Measurements from ENCODE around the gene BTBD7.
"Not testable (repeated sequence)": the region's sequence is repeated elsewhere in the genome, so short reads cannot be mapped to it uniquely, and the experiment has no call there.

Gene BTBD7

GRCh38 chr14:93369713-93370266, 37.0 kb upstream of the BTBD7 start:
- no peak overlapping the region for H4K91ac ChIP-seq (ENCODE audit: low read depth, low read length, poor library complexity)
- no peak overlapping the region for H2BK120ac ChIP-seq (ENCODE audit: low read depth, low read length)
- H3K9ac ChIP-seq (ENCODE audit: low read depth, low read length, poor library complexity) = no peak overlapping the region
- no peaks in the 10 kb centered on the region for H3K27me3 ChIP-seq (ENCODE audit: control insufficient read depth in 3 of 3, insufficient read depth in 3 of 3, low read depth in 1 of 3, low read length in 3 of 3)
- no peak overlapping the region for H2BK12ac ChIP-seq (ENCODE audit: low read length)
- H3K23ac ChIP-seq (ENCODE audit: low read depth, low read length, poor library complexity) = no peak overlapping the region
- H3K36me3 ChIP-seq (replicated peaks in 1 of 2; ENCODE audit: control insufficient read depth in 2 of 2, insufficient read depth in 2 of 2, low read length in 2 of 2) = no peaks in the 10 kb centered on the region
- WGBS, 2 donors (ENCODE audit: extremely low coverage in 2 of 2, insufficient read length in 2 of 2, insufficient replicate concordance in 1 of 2) = no CpG with 5 or more reads among the region's 4 CpGs
- H3K79me1 ChIP-seq (ENCODE audit: low read depth, low read length) = no peaks in the 10 kb centered on the region
- H3K27ac ChIP-seq (replicated peaks; ENCODE audit: low read length) = no peak overlapping the region
- no peak overlapping the region for H3K4me3 ChIP-seq (ENCODE audit: low read length in 2 of 2)
- H3K18ac ChIP-seq (ENCODE audit: low read length) = no peak overlapping the region
- no peaks in the 10 kb centered on the region for H3K9me3 ChIP-seq (replicated peaks in 1 of 2; ENCODE audit: control insufficient read depth in 2 of 2, insufficient read depth in 1 of 2, low read depth in 1 of 2, low read length in 2 of 2)
- no peak overlapping the region for H2BK5ac ChIP-seq (ENCODE audit: low read length)
- H2BK15ac ChIP-seq (ENCODE audit: low read length) = no peak overlapping the region
- H3K4me1 ChIP-seq (ENCODE audit: control insufficient read depth in 2 of 2, insufficient read depth in 1 of 2, low read depth in 1 of 2, low read length in 2 of 2) = no peaks in the 10 kb centered on the region
- H2AK5ac ChIP-seq (ENCODE audit: low read depth, low read length) = no peak overlapping the region
- no peak overlapping the region for H2AFZ ChIP-seq (ENCODE audit: low read length)
- no peak overlapping the region for H3K4ac ChIP-seq (ENCODE audit: low read length)
- H3K4me2 ChIP-seq (ENCODE audit: insufficient read depth, low read length, poor library complexity, severe bottlenecking) = no peak overlapping the region
- no peak for DNase-seq (ENCODE audit: low spot score)
- H4K8ac ChIP-seq (ENCODE audit: low read depth, low read length) = no peak overlapping the region
- H3K14ac ChIP-seq (ENCODE audit: low read length) = no peak overlapping the region

- DNase-seq (ENCODE audit: low spot score) = no peak
- Histone ChIP-seq H3K4me2 (ENCODE audit: insufficient read depth, low read length, poor library complexity, severe bottlenecking) (no peak overlapping the region), H4K8ac (ENCODE audit: low read depth, low read length) (no peak overlapping the region), H3K79me1 (ENCODE audit: low read depth, low read length) (no peaks in the 10 kb centered on the region), H3K14ac (ENCODE audit: low read length) (no peak overlapping the region), H4K91ac (ENCODE audit: low read depth, low read length, poor library complexity) (no peak overlapping the region), H3K18ac (ENCODE audit: low read length) (no peak overlapping the region), H2AFZ (ENCODE audit: low read length) (no peak overlapping the region), H3K23ac (ENCODE audit: low read depth, low read length, poor library complexity) (no peak overlapping the region), H3K9ac (ENCODE audit: low read depth, low read length, poor library complexity) (no peak overlapping the region), H3K4me3 (ENCODE audit: low read length in 2 of 2) (no peak overlapping the region), H2BK12ac (ENCODE audit: low read length) (no peak overlapping the region), H3K36me3 (replicated peaks in 1 of 2; ENCODE audit: control insufficient read depth in 2 of 2, insufficient read depth in 2 of 2, low read length in 2 of 2) (no peaks in the 10 kb centered on the region), H3K4me1 (ENCODE audit: control insufficient read depth in 2 of 2, insufficient read depth in 1 of 2, low read depth in 1 of 2, low read length in 2 of 2) (no peaks in the 10 kb centered on the region), H2BK5ac (ENCODE audit: low read length) (no peak overlapping the region), H2AK5ac (ENCODE audit: low read depth, low read length) (no peak overlapping the region), H2BK120ac (ENCODE audit: low read depth, low read length) (no peak overlapping the region), H3K9me3 (replicated peaks in 1 of 2; ENCODE audit: control insufficient read depth in 2 of 2, insufficient read depth in 1 of 2, low read depth in 1 of 2, low read length in 2 of 2) (no peaks in the 10 kb centered on the region), H3K27ac (replicated peaks; ENCODE audit: low read length) (no peak overlapping the region), H3K4ac (ENCODE audit: low read length) (no peak overlapping the region), H3K27me3 (ENCODE audit: control insufficient read depth in 3 of 3, insufficient read depth in 3 of 3, low read depth in 1 of 3, low read length in 3 of 3) (no peaks in the 10 kb centered on the region), H2BK15ac (ENCODE audit: low read length) (no peak overlapping the region)
- no CpG with 5 or more reads among the region's 5 CpGs for WGBS, 2 donors (ENCODE audit: extremely low coverage in 2 of 2, insufficient read length in 2 of 2, insufficient replicate concordance in 1 of 2)
Observed at GRCh38 chr14:93368996-93369712, 36.3 kb upstream of the BTBD7 start.

DNA sequence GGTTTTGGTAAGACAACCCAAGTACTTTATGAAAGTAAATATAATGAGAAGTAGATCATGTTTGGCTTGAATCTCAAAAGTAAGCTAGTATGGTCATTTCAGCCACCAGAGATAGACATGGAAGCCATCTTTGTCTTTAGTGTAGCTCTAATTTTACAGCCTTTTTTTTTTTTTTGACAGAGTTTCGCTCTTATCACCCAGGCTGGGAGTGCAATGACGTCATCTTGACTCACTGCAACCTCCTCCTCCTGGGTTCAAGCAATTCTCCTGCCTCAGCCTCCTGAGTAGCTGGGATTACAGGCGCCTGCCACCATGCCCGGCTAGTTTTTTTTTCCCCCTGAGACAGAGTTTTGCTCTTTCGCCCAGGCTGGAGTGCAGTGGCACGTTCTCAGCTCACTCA, 22.0 kb upstream of the BTBD7 start:
- not testable (repeated sequence) for H2BK12ac ChIP-seq (ENCODE audit: low read length); H4K91ac ChIP-seq (ENCODE audit: low read depth, low read length, poor library complexity); H2BK5ac ChIP-seq (ENCODE audit: low read length); H2AK5ac ChIP-seq (ENCODE audit: low read depth, low read length); H3K9ac ChIP-seq (ENCODE audit: low read depth, low read length, poor library complexity); H2AFZ ChIP-seq (ENCODE audit: low read length); H3K23ac ChIP-seq (ENCODE audit: low read depth, low read length, poor library complexity); H3K79me1 ChIP-seq (ENCODE audit: low read depth, low read length); H3K4me2 ChIP-seq (ENCODE audit: insufficient read depth, low read length, poor library complexity, severe bottlenecking); H3K18ac ChIP-seq (ENCODE audit: low read length); H4K8ac ChIP-seq (ENCODE audit: low read depth, low read length); H3K4me3 ChIP-seq (ENCODE audit: low read length in 2 of 2); H3K9me3 ChIP-seq (replicated peaks in 1 of 2; ENCODE audit: control insufficient read depth in 2 of 2, insufficient read depth in 1 of 2, low read depth in 1 of 2, low read length in 2 of 2); DNase-seq (ENCODE audit: low spot score); H3K27me3 ChIP-seq (ENCODE audit: control insufficient read depth in 3 of 3, insufficient read depth in 3 of 3, low read depth in 1 of 3, low read length in 3 of 3); H3K4me1 ChIP-seq (ENCODE audit: control insufficient read depth in 2 of 2, insufficient read depth in 1 of 2, low read depth in 1 of 2, low read length in 2 of 2); H3K27ac ChIP-seq (replicated peaks; ENCODE audit: low read length); H2BK15ac ChIP-seq (ENCODE audit: low read length); H3K36me3 ChIP-seq (replicated peaks in 1 of 2; ENCODE audit: control insufficient read depth in 2 of 2, insufficient read depth in 2 of 2, low read length in 2 of 2); H3K14ac ChIP-seq (ENCODE audit: low read length); H2BK120ac ChIP-seq (ENCODE audit: low read depth, low read length); H3K4ac ChIP-seq (ENCODE audit: low read length)
- WGBS, 2 donors (ENCODE audit: extremely low coverage in 2 of 2, insufficient read length in 2 of 2, insufficient replicate concordance in 1 of 2) = no CpG with 5 or more reads among the region's 6 CpGs

GRCh38 chr14:93348292-93348691, 15.5 kb upstream of the BTBD7 start:
- no peak overlapping the region for H2BK15ac ChIP-seq (ENCODE audit: low read length)
- H3K4me3 ChIP-seq (ENCODE audit: low read length in 2 of 2) = no peak overlapping the region
- H4K91ac ChIP-seq (ENCODE audit: low read depth, low read length, poor library complexity) = no peak overlapping the region
- no peak overlapping the region for H2AK5ac ChIP-seq (ENCODE audit: low read depth, low read length)
- H3K27me3 ChIP-seq (ENCODE audit: control insufficient read depth in 3 of 3, insufficient read depth in 3 of 3, low read depth in 1 of 3, low read length in 3 of 3) = no peaks in the 10 kb centered on the region
- no peak overlapping the region for H3K4me2 ChIP-seq (ENCODE audit: insufficient read depth, low read length, poor library complexity, severe bottlenecking)
- no peak overlapping the region for H2BK12ac ChIP-seq (ENCODE audit: low read length)
- H3K79me1 ChIP-seq (ENCODE audit: low read depth, low read length) = peaks cover 4% of the 10 kb centered on the region
- H3K27ac ChIP-seq (replicated peaks; ENCODE audit: low read length) = no peak overlapping the region
- H2AFZ ChIP-seq (ENCODE audit: low read length) = no peak overlapping the region
- no peak for DNase-seq (ENCODE audit: low spot score)
- H3K14ac ChIP-seq (ENCODE audit: low read length) = no peak overlapping the region
- H3K36me3 ChIP-seq (replicated peaks in 1 of 2; ENCODE audit: control insufficient read depth in 2 of 2, insufficient read depth in 2 of 2, low read length in 2 of 2) = no peaks in the 10 kb centered on the region
- no peak overlapping the region for H2BK120ac ChIP-seq (ENCODE audit: low read depth, low read length)
- H3K9me3 ChIP-seq (replicated peaks in 1 of 2; ENCODE audit: control insufficient read depth in 2 of 2, insufficient read depth in 1 of 2, low read depth in 1 of 2, low read length in 2 of 2) = peaks cover 0 to 5% of the 10 kb centered on the region in 2 donors
- no CpG with 5 or more reads among the region's 5 CpGs for whole genome bisulfite sequencing, 2 donors (ENCODE audit: extremely low coverage in 2 of 2, insufficient read length in 2 of 2, insufficient replicate concordance in 1 of 2)
- H3K23ac ChIP-seq (ENCODE audit: low read depth, low read length, poor library complexity) = no peak overlapping the region
- peaks cover 6 to 7% of the 10 kb centered on the region in 2 donors for H3K4me1 ChIP-seq (ENCODE audit: control insufficient read depth in 2 of 2, insufficient read depth in 1 of 2, low read depth in 1 of 2, low read length in 2 of 2)
- no peak overlapping the region for H3K18ac ChIP-seq (ENCODE audit: low read length)
- no peak overlapping the region for H4K8ac ChIP-seq (ENCODE audit: low read depth, low read length)
- no peak overlapping the region for H2BK5ac ChIP-seq (ENCODE audit: low read length)
- no peak overlapping the region for H3K4ac ChIP-seq (ENCODE audit: low read length)
- no peak overlapping the region for H3K9ac ChIP-seq (ENCODE audit: low read depth, low read length, poor library complexity)
